DMS153 (cell line): ENCODE measurements around the gene AMFR.
"Not testable (repeated sequence)": the region's sequence is repeated elsewhere in the genome, so short reads cannot be mapped to it uniquely, and the experiment has no call there.

Source experiments
- DNase-seq: peaks from one replicate; lab custom pipeline; 2025; lab: John Stamatoyannopoulos, UW

AMFR gene

DNA sequence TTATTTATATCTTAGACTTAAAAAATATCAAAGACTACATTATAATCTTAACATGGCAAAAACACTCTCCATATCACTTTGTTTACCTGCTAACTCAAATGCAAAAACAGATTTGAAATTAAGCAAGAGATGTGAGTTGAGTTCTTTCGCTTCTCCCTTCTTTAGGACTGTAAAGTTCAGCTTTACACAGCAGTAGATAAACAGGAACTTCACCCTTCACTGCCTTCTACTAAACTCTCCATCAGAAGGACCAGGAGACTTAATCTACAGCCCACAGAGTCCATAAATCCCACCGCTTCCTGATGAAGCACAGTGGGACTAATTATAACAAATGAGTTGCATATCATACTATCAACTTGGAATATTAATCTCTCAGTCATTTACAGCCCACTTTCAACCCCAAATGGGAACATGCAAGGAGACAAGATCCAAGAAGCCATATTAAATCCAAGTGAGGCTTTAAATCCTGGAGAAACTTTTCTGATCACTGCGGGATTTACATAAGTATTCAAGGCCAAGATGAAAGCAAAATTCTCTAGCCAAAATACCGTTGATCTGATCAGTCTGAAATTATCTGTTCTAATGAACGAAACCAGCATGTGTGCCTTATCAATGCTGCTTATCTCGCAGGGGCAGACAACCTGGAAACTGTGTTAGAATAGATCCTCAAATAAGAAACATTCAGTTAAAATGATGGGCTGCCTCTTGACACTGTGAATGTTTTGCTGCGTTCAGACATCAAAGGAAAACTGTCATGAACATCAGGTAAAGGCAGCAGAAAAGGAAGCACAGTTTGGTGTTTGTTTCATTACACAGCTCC, 1.6 kb downstream of the AMFR start:
- DNase-seq: no peak

- no peak for DNase-seq
Measured at GRCh38 chr16:56422896-56423441, 2.4 kb downstream of the AMFR start.

DNA sequence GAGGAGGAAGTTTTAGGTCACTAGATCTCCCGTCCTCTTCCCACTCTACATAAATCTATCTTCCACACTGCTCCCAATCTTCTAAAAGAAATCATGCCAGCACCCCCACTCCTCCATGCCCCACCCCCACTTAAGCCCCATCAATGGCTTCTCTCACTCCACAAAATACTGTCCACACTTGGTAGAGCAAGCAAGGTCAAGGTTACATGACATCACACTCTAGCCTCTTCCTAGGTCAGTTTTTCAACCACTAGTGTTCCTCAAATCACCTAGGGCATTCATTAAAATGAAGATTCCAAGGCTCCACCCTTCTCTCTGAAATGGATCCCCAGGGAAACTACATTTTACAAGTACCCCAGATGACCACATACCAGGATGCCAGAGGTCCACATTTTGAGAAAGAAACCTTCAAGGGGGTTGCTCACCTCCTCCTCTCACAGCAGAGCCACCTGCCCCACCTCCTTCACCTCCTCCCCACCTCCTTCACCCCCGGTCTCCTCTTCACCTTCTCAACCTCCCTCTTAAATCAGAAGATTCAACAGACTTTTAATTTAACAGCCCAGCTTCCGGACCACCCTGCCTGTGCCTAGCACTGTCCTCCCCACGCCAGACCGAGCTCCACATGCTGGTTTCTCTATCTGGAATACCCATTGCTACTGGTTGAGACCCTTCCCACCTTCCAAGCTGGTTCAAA, 3.2 kb downstream of the AMFR start:
- no peak for DNase-seq

DNA sequence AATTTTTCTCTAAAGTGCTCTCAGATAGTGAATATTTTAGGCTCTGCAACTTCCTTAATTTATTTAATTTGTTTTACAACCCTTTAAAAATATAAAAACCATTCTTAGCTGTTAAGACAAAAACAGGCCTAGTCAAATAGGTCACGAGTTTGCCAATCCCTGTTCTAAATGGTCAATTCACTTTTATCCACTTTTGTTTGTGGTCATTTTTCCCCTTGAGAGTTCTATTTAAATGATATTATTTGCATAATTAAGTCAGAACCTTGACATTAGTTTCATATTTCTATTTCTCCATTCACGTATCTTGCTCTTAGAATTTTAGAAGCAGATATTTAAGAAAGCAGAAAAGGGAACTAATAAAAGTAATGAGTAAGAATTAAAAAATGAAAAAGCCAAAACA, 4.0 kb downstream of the AMFR start:
- DNase-seq: no peak

GRCh38 chr16:56420613-56421012, 4.7 kb downstream of the AMFR start:
- no peak for DNase-seq

DNA sequence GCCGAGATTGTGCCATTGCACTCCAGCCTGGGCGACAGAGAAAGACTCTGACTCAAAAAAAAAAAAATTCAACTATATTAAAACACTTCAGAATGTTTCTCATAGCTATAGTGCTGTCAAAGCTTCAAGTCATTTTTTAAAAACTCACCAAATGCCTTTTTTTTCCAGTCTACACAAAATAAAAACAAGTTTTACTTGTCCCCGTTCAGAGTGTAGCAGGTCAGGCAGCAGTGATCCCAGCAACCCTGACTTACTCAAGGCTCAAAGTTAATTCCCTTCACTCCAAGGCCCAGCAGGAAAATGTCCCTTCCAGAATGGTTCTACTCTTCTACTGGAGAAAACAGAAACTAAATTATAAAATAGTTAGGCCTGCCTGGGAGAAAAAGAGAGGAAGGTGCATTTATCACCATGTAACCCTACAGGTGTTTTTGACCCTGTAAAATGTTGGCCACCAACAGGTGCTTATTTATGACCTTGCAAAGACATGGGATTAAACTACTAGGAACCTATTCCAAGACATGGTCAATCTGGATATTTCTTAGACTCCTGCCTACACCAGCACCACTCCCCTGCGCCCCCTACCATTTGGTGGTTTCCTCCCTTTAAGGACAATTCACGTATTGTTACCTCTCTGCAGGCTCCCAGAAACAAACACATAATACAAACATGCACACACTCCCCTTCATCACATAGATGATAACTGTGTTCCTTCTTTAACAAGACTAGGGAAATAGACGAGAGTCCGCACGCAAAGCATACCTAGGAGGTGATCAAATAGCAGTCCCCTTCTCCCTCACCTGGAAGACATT, 5.4 kb downstream of the AMFR start:
- DNase-seq: no peak

DNA sequence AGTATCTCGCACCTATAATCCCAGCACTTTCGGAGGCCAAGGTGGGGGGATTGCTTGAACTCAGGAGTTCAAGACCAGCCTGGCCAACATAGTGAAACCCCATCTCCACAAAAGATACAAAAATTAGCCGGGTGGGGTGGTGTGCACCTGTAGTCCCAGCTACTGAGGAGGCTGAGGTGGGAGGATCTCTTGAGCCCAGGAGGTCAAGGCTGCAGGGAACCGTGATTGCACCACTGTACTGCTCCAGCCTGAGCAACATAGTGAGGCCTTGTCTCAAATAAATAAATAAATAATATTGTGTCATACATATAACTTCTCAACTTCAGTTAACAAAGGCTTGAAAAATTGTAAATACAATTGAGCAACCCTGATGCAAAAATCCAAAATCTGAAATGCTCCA, 8.2 kb downstream of the AMFR start:
- DNase-seq: no peak

DNA sequence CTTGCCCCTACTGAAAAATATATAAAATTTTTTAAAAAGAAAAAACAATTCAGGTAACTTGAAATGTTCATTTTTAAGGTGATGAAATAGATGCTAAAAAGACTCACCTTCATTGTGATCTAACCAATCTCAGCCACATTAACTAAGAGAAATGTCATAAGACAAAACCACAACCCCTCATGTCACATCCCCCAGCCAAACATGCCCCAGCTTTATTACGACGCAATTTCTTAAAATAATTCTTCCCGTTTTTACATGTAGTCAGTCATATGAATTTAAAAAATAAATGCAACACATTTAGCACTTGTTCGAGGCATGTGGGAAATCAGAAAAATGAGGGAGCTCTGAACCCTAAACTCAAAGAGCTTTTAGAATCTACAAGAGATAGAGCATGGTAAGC, 9.5 kb downstream of the AMFR start:
- DNase-seq: no peak

GRCh38 chr16:56414366-56414765, 11.0 kb downstream of the AMFR start:
- no peak for DNase-seq

DNA sequence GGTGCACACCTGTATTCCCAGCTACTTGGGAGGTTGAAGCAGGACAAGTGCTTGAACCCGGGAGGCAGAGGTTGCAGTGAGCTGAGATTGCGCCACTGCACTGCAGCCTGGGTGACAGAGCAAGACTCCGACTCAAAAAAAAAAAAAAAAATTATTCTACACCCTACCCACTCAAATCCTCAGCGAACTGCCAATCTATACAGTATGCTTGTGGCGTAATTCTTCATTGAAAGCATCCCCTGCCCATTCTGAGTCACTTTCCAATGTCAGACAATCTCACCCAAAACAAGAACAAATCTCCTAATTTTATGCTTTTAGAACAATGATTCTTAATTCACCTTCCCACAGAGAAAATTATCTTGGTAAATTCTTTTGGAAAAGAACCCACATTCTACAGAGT, 12.0 kb downstream of the AMFR start:
- no peak for DNase-seq

- DNase-seq: no peak
Measured at GRCh38 chr16:56411624-56412023, 13.7 kb downstream of the AMFR start.

GRCh38 chr16:56411123-56411522, 14.2 kb downstream of the AMFR start:
- no peak for DNase-seq

DNA sequence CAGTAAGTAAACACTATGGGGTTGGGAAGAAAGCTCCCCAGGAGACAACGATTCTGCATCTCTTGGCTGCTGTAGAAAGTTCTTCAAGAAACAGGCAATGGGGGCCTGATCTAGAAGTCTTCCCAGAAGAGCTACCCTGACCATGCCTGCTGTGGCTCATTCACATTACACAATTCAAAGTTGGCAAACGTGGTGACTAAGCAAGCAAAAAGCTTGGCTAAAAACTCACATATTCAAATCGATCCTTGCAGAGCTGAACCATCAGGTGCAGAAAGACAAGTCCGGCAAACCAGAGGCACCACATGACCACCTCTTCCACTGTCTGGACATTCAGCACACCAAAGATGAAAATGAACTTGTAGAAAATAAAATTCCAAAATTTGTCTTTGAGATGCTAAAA, 16.1 kb downstream of the AMFR start:
- no peak for DNase-seq

DNA sequence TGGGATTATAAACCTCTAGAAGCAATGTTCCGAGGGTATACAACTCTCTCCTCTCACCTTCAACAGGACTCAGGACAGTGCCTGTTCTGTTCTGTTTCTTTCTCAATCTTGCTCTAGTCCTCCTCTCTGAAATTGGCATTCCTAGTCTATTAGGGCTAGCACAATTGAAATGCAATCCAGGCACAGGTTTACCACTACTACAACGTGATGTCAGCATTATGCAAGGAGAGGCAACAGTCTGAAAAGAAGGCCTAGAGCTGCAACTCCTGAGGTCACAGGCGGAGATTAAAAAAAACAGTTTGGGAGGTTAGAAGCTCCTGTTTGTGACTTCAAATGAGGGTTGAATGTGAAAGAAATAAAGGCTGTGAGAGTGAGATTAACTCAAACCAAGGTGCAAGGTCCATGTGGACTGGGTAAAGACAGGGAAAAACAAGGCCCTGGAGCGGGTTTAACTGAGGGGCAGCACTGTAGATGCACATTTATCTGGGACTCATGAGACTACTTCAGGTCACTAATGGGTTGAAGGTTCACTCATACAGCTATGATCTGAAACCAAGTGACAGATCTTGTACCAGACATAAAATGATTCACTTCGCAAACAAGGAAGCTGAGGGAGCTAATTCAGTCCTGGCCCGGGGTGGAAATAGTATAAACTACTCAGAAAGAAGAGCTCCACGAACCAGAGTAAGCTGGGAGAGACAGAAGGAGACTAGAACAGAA, 16.8 kb downstream of the AMFR start:
- no peak for DNase-seq

GRCh38 chr16:56405977-56406672, 19.2 kb downstream of the AMFR start:
- no peak for DNase-seq

- DNase-seq: no peak
Measured at GRCh38 chr16:56401482-56401881, 23.9 kb downstream of the AMFR start.

GRCh38 chr16:56400458-56400857, 24.9 kb downstream of the AMFR start:
- no peak for DNase-seq

GRCh38 chr16:56399486-56399885, 25.9 kb downstream of the AMFR start:
- DNase-seq: no peak

DNA sequence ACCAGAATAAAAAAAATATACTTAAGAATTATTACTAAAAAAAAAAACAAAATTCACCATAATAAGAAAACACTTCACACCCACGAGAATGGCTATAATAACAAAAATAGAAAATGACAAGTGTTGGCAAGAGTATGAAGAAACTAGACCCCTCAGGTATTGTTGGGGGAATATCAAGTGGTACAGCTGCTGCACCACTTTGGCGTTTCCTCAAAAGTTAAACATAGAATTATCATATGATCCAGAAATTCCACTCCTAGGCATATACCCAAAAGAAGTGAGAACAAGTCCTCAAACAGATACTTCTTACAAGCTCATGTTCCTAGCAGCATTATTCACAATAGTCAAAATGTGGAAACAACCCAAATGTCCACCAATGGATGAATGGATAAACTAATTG, 26.3 kb downstream of the AMFR start:
- DNase-seq: no peak

DNA sequence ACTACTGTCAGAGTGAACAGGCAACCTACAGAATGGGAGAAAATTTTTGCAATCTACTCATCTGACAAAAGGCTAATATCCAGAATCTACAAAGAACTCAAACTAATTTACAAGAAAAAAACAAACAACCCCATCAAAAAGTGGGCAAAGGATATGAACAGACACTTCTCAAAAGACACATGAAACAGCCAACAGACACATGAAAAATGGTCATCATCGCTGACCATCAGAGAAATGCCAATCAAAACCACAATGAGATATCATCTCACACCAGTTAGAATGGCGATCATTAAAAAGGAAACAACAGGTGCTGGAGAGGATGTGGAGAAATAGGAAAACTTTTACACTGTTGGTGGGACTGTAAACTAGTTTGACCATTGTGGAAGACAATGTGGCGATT, 28.6 kb downstream of the AMFR start:
- not testable (repeated sequence) for DNase-seq

- DNase-seq: no peak
Measured at GRCh38 chr16:56389554-56389953, 35.8 kb downstream of the AMFR start.
